ENCODE measurements around the gene SASH3. TPM values are rescaled to one million over a fixed set of nuclear protein-coding genes. Genes with fewer than 3 reads are reported as not detected.

SASH3 gene
- total RNA-seq, 1 donor from 2014 or later: 2.4 TPM

DNA sequence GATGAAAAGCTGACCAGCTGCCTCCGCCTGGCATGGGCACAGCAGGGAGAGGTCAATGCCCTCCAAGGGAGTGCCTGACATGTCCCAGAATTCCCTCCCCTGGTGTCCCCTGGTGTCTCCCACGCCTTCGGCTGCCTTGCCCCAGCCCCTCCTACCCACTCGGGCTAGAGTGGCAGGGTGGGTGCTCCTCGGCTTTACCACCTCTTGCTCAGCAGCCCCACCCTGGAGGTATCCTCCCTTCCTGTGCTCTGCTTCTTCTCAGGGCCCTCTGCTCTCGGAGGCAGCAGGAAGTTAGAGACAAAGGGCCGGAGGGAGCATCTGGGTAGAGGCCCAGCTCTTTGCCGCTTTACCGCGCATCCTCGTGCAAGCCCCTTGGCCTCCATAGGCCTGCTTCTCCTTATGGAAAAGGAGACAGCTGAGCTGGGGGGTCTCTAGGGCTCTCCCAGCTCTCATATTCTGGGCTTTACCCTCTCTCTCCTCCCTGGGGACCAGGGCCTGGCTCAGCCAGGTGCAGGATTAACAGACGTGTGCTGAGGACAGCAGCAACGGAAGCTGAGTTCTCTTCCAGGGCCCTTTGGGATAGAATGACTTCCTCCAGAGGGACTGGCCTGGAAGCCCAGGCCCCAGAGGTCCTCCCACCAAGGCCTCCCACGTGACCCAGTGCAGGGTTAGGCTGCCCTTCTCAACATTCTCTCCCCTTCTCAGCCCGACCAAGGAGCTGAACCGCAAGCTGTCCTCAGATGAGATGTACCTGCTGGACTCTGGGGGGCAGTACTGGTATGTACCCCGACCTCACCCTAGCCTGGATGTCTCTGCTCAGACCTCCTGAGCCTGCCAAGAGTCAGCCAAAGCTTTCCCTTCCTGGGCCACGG, 23.7 kb upstream of the SASH3 start:
- DNase-seq (ENCODE audit: low spot score) (no peak), ATAC-seq (peak; percentile 61)

DNA sequence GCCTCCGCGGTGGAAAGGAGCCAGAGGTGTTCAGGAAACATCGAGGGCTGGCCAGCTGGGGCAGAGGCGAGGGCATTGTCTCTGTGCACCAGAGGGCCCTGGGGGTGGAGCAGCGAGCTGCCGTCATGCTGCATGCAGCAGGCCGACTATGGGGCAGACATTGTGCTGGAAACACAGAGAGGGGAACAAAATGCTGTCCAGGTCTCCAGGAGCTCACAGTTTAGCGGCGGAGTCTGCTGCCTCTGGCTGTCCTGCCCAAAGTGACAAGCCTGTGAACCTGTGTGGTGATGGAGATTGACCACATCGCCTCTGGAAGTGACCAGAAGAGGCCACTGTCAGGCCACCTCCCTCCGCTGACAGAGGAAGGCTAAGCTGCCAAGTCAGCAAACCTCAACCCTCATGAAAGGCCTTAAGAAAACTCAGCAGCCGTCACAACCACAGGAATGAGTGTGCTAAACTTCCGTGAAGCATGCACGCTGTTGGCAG, 20.1 kb upstream of the SASH3 start:
- ATAC-seq (peak; percentile 90), DNase-seq (ENCODE audit: low spot score) (no peak)

DNA sequence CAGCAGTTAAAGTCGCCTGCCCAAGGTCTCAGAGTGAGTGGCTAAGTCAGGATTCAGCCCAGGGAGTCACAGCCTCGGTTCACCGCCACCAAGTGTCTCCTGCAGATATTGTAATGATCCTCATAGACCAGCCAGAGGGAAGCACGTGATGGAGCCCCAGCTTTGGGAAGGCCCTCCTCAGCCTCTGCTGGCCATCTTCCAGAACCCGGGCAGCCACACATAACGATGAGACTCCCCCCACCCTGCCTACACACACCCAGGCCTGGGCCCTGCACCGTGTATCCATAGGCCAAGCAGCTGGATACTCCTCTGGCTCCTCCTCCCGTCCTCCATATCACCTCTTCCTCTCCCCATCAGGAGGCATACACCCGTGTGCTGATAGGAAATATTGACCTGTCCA, 19.6 kb upstream of the SASH3 start:
- ATAC-seq (no peak), DNase-seq (ENCODE audit: low spot score) (no peak)

DNA sequence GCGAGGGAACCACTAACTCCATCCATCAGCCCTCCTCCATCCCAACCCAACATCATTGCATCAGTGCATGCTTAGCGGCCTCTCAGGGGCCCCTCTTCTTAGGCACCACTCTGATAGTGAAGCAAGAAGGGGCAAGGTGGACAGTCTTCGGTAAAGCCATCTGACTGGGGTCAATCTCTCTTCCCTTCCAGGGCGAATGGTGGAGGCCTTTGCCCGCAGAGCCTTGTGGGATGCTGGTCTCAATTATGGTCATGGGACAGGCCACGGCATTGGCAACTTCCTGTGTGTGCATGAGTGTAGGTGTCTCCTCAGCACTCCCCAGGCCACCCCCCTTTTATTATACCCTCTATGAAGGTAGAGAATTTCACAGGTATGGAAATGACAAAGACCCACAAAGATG, 18.8 kb upstream of the SASH3 start:
- DNase-seq (ENCODE audit: low spot score): no peak
- no peak for ATAC-seq

DNA sequence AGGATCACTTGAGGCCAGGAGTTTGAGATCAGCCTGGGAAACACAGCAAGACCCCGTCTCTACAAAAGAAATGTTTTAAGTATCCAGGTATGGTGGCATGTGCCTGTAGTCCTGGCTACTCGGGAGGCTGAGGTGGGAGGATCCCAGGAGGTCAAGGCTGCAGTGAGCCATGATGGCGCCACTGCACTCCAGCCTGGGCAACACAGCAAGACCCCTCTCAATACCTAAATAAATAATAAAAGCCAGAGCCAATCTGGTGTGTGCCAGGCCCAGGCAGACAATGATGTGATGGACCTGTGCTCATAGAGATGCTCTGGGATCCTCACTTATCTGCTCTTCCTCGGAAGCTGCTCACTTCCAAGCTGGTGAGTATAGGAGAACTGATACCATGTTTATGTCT, 18.2 kb upstream of the SASH3 start:
- DNase-seq (ENCODE audit: low spot score): no peak
- ATAC-seq: no peak

DNA sequence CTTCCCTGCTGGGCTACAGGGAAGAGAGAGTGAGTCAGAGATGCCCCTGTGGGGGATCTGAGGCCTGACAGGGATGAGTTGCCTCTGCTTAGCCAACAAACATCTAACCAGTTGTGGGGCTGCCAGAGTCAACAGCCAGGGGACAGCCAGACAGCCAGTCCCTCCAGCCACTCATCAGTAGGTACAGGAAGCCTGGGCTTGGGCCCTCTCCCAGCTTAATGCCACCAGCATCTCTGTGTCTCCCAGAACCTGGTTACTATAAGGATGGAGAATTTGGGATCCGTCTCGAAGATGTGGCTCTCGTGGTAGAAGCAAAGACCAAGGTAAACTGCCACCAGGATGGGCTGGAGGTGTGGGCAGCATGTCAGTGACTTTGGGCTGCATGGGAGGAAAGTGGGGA, 17.3 kb upstream of the SASH3 start:
- ATAC-seq (no peak), DNase-seq (ENCODE audit: low spot score) (no peak)

DNA sequence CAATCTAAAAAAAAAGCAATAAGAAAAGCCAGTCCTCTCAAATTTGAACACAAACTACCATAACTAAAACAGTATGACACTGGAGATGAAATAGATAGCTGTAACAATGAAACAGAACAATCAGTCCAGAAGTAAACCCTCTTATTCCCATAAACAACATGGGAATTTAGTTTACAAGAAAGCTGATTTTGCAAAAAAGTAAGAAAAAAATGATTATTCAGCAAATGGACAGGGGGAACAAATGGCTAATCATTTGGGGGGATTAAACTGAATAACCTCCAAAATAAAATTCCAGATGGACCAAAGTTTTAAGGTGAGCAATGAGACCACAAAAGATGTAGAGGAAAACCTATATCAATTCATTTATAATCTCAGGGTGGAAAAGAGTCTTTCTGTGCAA, 16.1 kb upstream of the SASH3 start:
- no peak for DNase-seq (ENCODE audit: low spot score)
- ATAC-seq: no peak

DNA sequence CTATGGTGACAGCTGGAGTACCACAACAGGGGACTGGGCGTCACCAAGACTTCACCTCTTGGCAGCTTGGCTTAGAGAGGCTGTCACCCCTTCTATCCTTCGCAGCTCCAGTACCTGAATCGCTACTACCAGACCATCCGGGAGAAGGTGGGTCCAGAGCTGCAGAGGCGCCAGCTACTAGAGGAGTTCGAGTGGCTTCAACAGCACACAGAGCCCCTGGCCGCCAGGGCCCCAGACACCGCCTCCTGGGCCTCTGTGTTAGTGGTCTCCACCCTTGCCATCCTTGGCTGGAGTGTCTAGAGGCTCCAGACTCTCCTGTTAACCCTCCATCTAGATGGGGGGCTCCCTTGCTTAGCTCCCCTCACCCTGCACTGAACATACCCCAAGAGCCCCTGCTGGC, 11.6 kb upstream of the SASH3 start:
- ATAC-seq (no peak), DNase-seq (ENCODE audit: low spot score) (no peak)

DNA sequence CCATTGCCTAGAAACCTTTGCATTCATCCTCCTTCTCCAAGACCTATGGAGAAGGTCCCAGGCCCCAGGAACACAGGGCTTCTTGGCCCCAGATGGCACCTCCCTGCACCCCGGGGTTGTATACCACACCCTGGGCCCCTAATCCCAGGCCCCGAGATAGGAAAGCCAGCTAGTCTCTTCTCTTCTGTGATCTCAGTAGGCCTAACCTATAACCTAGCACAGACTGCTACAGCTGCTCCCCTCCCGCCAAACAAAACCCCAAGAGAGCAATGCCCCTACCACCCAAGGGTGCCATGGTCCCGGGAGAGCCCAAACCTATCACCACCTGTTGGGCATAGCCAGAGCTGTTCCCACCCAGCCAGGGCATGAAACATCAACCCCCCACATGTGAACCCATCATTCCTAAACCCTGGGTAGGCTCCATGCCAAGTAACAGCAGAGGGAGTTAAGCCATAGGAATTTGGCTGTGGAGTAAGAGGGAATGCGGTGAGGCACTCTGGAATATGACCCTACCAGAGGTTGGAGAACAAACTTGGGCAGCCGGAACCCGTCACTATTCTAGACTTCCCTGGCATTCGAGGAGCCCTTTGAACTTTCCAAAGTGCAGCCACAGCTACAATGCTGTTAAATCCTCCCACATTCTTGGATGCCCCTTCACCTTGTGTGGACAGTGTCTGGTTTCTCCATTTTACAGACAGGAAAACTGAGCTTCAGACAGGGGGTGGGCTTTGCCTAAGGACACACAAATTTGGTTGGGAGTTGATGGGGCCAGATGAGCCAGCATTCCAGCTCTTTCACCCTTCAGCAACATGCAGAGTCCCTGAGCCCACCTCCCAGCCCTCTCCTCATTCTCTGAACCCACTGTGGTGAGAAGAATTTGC, 10.9 kb upstream of the SASH3 start:
- DNase-seq (ENCODE audit: low spot score) (no peak), ATAC-seq (no peak)

DNA sequence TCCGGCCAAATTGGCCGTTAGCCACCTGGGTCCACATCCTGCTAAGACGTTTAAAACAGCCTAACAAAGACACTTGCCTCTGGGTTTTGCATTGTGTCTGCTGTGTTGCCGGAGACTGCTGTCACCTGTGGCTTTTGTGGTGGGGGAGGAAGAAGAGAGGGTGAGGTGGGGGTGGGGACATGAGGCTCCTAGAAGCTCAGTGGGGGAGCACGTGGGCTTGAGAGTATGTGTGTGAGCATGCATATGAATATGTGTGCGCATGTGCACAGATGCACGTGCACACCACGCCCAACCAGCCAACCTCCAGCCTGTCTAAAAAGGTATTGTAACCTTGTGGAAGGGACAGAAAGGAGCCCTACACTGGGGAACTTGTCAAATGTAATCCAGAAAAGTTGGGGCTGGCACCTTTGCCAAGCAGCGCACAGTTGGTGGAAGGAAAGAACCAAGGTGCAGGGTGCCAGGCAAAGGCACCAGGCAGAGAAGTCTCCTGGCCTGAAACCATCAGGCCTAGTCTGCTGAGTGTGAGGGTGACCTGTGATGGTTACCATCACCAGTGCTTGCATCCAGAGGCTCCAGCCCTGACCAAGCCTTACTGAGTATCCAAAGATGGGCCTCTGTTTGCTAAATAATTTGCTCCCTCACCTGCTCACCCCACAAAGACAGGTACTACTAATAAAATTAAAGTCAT, 10.1 kb upstream of the SASH3 start:
- ATAC-seq: no peak
- DNase-seq (ENCODE audit: low spot score): no peak

DNA sequence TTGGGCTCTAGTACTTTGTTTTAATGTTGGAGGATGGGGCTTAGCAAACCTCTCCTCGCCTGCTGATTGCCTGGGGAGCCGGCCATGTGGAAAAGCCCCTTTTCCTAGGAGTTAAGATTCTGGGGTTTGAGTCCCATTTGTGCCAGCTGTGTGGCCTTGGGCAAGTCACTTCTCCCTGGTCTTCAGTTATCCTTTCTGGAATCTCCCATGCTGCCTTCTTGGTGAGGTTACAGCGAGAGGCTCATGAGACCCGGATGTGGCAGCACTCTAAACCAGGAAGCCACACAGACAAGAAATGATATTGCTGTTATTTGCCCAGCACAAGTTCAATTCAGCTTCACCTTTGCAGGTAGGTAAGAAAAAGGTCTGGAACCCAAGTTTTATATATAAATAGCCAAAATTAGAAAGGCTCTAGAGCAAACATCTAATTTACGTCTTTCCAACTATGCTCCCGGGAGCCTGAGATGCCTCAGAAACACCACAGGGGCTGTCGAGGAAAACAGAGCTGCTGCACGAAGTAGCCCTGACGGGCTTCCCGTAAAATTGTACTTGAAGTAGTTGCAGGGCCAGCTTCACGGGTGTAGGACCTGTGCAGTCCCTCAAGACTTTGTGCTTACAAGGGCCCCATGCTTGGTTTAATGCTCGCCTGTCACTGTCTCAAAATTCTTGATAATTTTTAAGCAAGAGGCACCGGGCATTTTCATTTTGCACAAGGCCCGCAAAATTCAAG, 8.3 kb upstream of the SASH3 start:
- ATAC-seq: no peak
- no peak for DNase-seq (ENCODE audit: low spot score)

DNA sequence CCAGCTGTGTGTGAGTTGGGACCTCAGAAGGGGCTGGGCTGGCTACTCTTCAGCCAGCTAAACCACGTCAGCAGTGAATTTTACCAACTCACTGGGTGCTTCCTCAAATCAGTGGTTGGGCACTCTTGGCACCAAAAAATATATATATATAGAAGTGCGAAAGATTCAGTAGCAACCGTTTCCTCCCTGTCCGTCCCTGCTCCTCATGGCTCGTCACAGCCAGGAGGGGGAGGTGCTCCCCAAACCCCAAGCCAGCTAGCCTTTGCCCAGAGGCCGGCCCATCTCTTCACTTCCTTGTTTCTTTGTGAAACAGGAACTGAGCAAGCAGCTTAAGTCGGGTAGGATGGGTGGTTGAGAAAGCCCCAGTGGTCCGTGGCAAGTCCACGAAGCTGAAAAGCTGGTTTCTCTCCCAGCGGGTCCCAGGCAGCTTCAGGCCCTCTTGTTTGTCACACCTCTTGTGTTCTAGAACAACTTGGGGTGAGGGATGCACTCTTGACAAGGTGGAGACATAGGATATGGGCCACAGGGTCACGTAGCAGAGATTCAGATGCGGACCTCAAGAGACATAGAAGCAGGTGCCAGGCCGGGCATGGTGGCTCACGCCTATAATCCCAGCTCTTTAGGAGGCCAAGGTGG, 6.8 kb upstream of the SASH3 start:
- DNase-seq (ENCODE audit: low spot score) (no peak), ATAC-seq (peak; percentile 37)

DNA sequence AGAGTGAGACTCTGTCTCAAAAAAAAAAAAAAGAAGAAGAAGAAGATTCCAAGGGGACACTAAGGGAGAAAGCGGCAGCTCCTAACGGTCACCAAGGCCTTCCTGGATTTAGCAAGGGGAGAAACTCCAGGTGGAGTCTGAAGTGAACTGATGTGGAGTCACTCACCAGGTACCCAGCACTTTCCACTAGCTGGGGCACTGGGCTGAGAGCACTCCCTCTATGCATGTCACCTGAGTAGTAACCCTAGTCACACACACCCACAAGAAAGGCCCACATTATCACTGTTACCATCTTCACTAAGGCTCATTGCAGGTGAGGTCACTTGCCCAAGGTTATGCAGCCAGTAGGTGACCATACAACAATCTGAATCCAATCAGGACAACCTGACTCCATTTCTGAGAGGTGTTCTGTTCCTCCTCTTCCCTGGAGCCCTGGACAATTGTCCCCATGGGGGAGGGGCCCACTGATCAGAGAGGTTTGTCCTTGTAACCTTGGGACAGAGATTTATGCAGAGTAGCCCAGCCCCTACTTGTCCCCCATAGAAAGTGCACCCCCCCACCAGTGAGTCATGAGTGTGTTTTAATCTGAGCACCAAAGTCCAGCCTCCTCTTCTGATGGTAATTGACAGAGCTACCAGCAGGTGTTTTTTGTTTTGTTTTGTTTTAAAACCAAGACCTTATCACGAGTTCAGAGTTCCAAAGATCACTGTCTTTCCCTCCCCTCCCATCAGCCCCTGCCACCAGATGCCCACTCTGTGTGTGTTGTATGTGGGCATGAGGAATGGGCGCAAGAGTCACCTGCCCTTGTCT, 5.9 kb upstream of the SASH3 start:
- ATAC-seq: peak; percentile 32
- DNase-seq (ENCODE audit: low spot score): no peak

DNA sequence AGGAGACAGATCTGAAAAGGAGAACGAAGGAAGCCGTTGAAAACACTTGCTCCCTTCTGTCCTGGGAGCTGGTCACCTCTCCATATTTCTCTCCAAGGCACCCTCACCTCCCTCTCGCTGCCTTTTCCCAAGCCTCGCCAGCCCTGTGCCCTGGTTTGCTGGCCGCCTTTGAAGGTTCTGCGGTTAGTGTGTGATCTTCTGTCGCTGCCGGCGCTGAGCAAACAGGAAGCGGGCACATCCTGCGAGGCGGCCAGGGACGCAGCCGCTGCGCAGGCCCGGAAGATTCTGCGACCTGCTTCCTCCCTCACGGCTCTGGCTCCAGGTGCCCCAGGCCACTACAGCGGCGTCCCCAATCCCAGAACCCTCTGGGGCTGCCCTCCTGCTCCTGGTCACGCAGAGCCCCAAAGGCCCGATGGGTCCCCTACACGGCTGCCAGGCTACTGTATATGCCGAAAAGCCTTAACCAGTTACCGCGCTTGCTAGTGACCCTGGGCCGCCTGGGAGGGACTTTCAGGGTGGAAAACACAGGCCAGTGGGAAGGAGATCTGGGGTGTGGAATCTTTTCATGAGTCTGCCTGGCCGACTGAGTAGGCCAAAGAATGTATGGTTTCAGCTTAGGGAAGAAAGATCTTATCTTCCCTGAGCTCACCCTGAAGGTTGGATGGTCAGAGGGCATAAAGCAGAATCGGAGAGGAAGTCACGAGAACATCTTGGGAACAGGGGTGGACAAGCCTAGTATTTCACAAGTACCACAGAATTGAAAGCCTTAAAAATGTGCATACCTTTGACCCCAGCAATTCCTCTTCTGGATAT, 2.3 kb upstream of the SASH3 start:
- peak; percentile 63 for DNase-seq (ENCODE audit: low spot score)
- ATAC-seq: peak; percentile 83

DNA sequence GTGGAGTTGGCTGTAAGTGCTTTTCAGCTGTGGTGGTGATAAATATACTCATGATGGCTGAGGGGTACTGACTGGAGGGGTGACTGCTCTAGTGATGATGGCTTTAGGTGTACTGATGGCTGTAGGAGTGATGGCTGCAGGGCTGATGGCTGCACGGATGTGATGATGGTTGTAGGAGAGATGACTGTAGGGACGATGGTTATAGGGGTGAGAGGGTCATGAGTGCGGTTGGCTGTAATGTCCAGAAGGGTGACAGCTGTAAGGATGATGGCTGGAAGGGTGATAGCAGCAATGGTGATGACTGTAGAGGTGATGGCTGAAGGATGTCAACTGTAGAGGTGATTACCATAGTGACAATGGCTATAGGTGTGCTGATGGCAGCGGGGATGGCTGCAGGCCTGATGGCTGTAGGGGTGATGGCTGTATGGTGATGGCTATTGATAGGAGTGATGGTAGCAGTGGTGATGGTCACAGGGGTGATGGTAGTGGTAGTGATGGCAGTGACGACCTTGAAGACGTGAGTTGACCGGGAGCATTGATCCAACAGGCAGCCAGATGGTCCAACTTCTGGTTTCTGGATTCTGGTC, 570 bp upstream of the SASH3 start:
- ATAC-seq: no peak
- DNase-seq (ENCODE audit: low spot score): no peak

DNA sequence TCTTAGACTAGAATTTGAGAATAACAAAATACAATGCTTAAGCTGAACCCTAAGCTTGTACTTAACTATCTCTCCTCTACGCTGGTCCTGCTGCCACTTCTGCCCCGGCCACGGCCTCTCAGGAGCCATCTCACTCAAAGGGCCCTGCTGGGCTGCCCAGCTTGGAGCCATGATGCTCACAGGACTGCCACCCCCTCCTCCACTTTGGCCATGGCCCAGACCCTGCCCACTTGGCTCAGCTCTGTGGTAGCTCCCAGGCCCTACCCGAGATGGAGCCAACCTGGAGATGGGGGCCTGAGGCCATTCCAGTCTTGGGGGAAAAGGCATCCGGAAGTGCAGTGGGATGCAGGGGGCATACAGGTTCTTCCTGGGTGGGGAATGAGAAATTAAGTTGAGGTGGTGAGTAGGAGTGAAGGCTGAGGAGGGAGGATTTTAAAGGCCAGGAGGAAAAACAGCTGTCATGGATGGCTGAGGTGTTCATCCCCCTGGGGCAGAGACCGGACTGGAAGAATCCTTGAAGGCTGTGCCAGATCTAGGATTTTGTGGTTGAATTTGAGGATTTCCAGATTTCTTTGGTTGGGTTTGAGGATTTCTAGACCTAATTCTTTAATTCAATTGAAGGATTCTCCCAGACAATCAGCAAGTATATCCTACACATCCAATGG, 824 bp downstream of the SASH3 start:
- DNase-seq (ENCODE audit: low spot score) (no peak), ATAC-seq (no peak)

DNA sequence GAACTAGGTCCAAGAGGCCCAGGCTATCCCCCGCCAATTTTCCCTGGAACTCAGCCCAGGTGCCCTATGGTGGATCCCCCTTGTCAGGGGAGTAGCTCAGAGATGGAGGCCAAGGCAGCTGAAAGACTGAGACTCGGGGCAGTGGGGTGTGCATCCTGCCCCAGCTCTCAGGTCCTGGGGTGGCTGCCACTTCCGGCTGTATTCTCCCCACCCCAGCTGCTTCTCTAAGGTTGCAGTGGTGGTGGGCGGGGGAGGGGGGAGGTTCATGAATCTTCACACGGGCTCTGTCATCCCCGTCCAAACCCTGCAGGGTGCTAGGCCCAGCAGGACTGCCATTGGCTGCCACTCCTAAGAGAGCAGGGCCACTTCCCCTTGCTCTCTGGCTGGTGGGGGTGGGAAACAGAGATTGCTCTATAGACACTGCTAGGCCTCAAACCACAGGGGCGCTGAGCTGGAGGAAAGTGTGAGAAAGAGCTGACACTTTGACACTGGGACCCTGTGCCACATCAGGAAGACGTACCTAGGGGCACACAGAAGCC, 1.5 kb downstream of the SASH3 start:
- ATAC-seq (peak; percentile 32), DNase-seq (ENCODE audit: low spot score) (no peak)

Measured in left lobe of liver (tissue), 2 donors.